Activated T-cell treated with anti-CD3 and anti-CD28 coated beads, Interleukin-2, amount 50 U/mL, for 24 hours (primary cell): ENCODE results near the gene ACAP3.
"Not testable (repeated sequence)": the region's sequence is repeated elsewhere in the genome, so short reads cannot be mapped to it uniquely, and the experiment has no call there.

ENCODE experiments used
- DNase-seq: peaks from one replicate; pipeline ENCODE4 v3.0.0-alpha.2; 2020
- H3K27ac Mint-ChIP-seq: 2 replicates; pipeline ENCODE4 v1.8.0; 2020; ENCODE audit warnings: mild to moderate bottlenecking, mixed read lengths
- H3K27me3 Mint-ChIP-seq: 2 replicates; pipeline ENCODE4 v1.8.0; 2020; ENCODE audit warnings: mixed read lengths
- H3K36me3 Mint-ChIP-seq: 2 replicates; pipeline ENCODE4 v1.8.0; 2020; ENCODE audit warnings: low read depth, mixed read lengths
- H3K4me1 Mint-ChIP-seq: 2 replicates; pipeline ENCODE4 v1.8.0; 2020; ENCODE audit warnings: low read depth, mixed read lengths
- H3K4me3 Mint-ChIP-seq: 2 replicates; pipeline ENCODE4 v1.8.0; 2020; ENCODE audit warnings: mild to moderate bottlenecking, moderate library complexity, mixed read lengths
- H3K9me3 Mint-ChIP-seq: 2 replicates; pipeline ENCODE4 v1.8.0; 2020; ENCODE audit warnings: mixed read lengths

Gene ACAP3

DNA sequence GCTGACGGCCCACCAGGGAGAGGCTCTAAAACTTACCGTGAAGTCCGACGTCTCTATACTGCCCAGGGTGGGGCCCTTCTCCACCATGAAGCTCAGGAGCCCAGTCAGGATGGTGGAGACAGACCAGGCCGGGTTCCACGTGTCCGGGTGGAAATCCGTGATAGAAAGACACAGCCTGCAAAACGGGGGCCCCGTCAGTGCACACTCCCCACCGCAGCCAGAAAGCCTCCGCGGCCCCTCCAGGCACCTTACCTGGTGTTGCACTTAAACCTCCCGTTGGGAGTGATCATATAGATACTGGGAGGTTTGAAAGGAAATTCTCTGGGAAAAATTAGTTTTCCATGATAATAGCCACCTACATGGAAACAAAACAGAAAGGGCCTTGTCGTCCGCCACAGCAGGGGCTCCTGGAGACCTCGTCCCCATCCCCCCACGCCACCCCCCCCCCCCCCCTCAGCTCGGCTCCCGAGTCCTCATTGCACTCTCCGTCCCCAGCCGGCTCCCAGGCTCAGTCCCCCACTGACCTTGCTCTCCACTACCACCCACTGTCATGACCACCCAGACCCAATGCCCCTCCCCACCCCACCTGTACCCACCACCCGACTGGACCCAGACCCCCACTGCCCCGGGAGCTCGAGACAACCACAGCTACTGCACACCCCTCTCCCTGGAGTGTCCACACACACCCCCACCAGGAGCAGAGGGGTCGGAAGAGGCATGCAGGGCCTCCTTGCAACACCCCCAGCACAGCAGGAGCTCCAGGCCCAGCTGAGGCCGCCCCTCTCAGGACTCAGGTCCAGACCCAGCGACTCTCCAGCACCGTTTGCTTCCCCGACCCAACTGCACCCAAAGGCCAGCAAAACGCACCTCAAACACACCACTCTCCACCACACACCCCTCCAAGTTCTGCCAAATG is 50.5 kb downstream of the ACAP3 start:
- Mint-ChIP-seq H3K9me3 (no peaks in the 10 kb centered on the region), H3K4me1 (peaks cover 13% of the 10 kb centered on the region), H3K27ac (peak overlapping the region; percentile 3), H3K27me3 (no peaks in the 10 kb centered on the region), H3K4me3 (no peak overlapping the region), H3K36me3 (peaks cover 89% of the 10 kb centered on the region)
- no peak for DNase-seq

DNA sequence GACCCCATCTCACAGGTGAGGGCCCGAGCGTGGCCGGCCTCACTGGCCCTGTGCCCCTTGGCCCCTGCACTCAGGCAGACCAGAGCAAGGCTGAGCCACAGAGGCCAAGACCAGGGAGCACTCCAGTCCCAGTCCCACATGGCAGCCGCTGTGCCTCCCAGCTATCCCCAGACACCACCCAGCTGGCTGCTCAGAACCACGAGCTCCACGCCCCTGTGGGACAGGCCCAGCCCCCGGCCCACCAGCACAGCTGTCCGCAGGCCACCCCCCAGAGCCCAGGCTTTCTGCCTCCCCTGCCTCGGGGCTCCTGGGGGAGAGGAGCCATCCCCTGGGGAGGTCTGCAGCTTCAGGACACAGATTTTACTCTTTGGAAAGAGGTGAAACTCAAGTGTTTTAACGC is 52.1 kb downstream of the ACAP3 start:
- Mint-ChIP-seq H3K27me3 (no peaks in the 10 kb centered on the region), H3K9me3 (no peaks in the 10 kb centered on the region), H3K4me1 (peaks cover 11% of the 10 kb centered on the region), H3K4me3 (no peak overlapping the region), H3K27ac (no peak overlapping the region), H3K36me3 (peaks cover 84% of the 10 kb centered on the region)
- DNase-seq, result no peak

DNA sequence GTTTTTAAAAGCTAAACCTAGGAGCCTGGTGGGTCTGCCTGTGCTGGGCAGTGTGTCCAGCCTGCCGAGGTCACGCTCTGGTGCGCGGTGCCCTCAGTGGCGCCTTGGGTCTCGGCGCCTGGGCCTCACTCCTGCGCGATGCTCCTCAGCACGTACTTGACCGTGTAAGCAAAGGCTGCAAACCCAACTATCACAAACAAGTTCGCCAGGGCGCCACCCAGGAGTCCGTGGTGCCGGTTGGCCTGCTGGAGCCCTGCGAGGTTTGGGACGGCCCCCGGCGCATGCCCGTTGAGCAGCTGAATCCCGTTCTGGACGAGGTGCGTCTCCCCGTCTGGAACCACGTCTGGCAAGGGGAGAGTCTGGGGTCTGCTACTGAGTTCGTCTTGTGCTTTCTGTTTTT is 52.7 kb downstream of the ACAP3 start:
- Mint-ChIP-seq H3K4me1 (peaks cover 15% of the 10 kb centered on the region), H3K9me3 (no peaks in the 10 kb centered on the region), H3K36me3 (peaks cover 80% of the 10 kb centered on the region), H3K27me3 (no peaks in the 10 kb centered on the region), H3K27ac (no peak overlapping the region), H3K4me3 (no peak overlapping the region)
- DNase-seq, result no peak

DNA sequence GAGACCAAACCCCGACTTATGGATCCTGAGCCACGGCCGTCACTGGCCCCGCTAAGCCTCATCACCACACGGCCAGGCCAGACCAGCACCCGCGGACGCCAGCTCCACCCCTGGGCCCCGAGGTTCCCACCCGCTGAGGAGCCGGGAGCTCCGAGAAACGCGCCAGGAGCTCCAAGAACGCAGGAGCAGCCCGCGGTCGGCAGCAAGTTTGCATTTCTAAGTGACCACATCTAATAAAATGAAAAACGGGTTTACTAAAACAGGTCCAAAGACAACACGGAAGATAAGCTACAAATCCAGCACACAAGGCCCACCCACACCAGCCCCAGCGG is 53.1 kb downstream of the ACAP3 start:
- no peak overlapping the region for H3K4me3 Mint-ChIP-seq
- H3K27me3 Mint-ChIP-seq, result no peaks in the 10 kb centered on the region
- no peaks in the 10 kb centered on the region for H3K9me3 Mint-ChIP-seq
- H3K4me1 Mint-ChIP-seq, result peaks cover 19% of the 10 kb centered on the region
- H3K27ac Mint-ChIP-seq, result no peak overlapping the region
- DNase-seq, result no peak
- peaks cover 76% of the 10 kb centered on the region for H3K36me3 Mint-ChIP-seq

DNA sequence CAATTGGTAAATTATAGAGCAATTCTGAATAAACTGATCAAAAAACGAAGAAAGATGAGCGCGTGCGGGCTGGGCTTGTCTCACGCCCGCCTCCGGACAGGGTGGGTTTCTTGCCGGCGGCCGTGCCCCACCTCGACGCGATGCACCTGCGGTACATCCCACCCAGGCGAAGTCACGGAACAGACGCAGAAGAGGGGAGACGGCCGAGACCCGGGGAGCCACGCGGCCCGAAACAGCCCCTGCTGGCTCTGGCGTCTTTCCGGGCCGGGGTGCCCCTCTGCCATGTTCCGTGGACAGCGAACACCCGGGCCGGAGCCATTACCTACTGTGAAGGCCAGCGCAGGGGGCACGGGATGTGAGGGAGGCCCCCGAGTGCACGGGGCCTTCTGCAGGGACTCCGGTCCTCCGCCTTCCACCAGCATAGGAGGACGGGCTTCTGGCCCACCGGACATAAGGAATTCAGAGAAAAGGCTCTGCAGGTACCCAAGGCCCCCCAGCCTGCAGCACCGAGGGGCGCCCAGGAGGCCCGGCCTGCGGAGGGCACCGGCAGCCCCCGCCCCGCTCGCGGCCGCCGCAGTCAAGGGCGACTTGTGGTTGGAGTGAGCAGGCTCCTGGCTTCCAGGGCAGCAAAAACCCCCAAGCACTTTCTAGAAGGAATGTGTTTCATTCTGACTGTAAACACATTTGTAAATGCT is 53.6 kb downstream of the ACAP3 start:
- Mint-ChIP-seq H3K4me1 (peaks cover 17% of the 10 kb centered on the region), H3K27ac (no peak overlapping the region), H3K4me3 (no peak overlapping the region), H3K36me3 (peaks cover 71% of the 10 kb centered on the region), H3K9me3 (no peaks in the 10 kb centered on the region), H3K27me3 (no peaks in the 10 kb centered on the region)
- no peak for DNase-seq

DNA sequence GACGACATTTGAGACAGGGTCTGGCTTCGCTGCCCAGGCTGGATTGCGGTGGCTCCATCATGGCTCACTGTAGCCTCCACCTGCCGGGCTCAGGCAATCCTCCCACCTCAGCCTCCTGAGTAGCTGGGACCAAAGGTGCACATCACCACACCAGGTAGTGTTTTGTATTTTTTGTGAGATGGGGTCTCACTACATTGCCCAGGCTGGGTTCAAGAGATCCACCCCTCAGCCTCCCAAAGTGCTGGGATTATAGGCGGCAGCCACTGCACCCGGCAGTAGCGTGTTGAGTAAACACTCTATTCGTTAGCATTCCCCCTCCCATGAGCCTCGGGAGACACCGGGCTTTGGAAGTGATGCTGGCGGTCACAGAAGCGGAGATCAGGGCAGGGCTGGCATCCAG is 54.4 kb downstream of the ACAP3 start:
- no peak for DNase-seq

DNA sequence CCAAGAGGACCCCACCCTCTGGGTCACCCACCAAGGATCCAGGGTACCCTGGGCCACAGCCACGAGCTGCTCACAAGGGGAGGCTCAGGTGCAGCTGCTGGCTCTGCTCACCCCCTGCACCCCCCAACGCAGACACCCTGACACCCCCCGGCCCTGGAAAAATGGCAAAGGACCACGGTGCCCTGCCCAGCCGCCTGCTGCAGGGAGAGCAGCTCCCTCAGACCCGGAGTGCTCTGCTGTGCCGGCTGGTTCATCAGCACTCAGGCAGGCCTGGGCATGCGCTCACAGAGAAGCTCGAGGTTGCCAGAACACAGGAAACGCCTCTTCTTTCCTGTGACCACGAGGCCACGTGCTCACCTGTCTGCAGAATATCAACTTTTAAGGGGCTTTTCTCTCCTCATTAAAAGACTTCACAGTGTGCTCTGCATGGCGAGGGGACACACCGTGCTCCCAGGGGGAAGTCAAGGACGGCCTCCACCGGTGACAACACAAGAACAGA is 56.9 kb downstream of the ACAP3 start:
- DNase-seq, result peak; percentile 82
- Mint-ChIP-seq H3K27ac (peak overlapping the region; percentile 94), H3K9me3 (no peaks in the 10 kb centered on the region), H3K4me3 (peak overlapping the region; percentile 32), H3K36me3 (peaks cover 43% of the 10 kb centered on the region), H3K4me1 (peaks cover 17% of the 10 kb centered on the region), H3K27me3 (peaks cover 2% of the 10 kb centered on the region)

More for the DNA sequence above, 54.4 kb downstream of the ACAP3 start:
- Mint-ChIP-seq H3K27me3 (no peaks in the 10 kb centered on the region), H3K4me1 (peaks cover 17% of the 10 kb centered on the region), H3K4me3 (no peak overlapping the region), H3K36me3 (peaks cover 64% of the 10 kb centered on the region), H3K27ac (peak overlapping the region; percentile 54), H3K9me3 (no peaks in the 10 kb centered on the region)

DNA sequence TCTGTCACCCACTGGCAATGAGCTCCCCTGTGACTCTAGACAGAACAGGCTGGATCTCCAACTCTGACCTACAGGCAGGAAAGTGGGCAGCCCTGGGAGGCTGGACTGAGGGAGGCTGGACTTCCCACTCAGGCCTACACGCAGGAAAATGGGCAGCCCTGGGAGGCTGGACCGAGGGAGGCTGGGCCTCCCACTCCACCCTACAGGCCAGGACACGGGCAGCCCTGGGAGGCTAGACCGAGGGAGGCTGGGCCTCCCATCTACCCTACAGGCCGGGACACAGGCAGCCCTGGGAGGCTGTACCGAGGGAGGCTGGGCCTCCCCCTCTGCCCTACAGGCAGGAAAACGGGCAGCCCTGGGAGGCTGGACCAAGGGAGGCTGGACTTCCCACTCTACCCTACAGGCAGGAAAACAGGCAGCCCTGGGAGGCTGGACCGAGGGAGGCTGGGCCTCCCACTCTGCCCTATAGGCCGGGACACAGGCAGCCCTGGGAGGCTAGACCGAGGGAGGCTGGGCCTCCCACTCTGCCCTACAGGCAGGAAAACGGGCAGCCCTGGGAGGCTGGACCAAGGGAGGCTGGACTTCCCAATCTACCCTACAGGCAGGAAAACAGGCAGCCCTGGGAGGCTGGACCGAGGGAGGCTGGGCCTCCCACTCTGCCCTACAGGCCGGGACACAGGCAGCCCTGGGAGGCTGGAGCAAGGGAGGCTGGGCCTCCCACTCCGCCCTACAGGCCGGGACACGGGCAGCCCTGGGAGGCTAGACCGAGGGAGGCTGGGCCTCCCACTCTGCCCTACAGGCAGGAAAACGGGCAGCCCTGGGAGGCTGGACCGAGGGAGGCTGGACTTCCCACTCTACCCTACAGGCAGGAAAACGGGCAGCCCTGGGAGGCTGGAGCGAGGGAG is 59.5 kb downstream of the ACAP3 start:
- DNase-seq, H3K4me3 Mint-ChIP-seq, H3K27me3 Mint-ChIP-seq, H3K27ac Mint-ChIP-seq, H3K9me3 Mint-ChIP-seq: not testable (repeated sequence)
- H3K36me3 Mint-ChIP-seq, result peaks cover 23% of the 10 kb centered on the region
- H3K4me1 Mint-ChIP-seq, result peaks cover 17% of the 10 kb centered on the region

DNA sequence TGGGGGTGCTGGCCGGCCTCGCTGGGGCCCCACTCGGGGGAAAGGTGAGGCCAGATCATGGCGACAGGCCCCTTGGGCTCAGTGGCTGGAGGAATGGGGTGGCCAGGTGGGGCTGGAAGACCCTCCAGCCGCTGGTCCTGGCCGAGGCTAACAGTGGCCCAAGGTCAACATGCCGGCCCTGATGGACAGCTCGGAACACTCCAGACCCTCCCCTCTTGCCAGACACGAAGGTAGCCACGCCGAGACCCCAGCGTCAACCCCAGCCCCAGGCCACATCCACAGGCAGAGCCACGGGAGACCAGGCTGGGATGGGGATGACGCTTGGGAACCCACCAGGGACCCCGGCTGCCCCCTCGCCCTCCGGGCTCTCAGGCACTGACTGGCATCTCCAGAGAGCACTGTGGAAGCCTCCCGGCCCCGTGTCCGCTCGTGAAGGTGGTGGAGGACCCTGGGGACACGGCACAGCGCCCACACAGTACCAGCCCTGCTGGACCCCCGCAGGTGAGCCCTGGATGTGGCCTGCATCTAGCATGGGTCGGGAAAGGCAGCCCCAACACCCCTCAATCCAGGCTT is 60.3 kb downstream of the ACAP3 start:
- H3K4me3 Mint-ChIP-seq, result no peak overlapping the region
- H3K9me3 Mint-ChIP-seq, result no peaks in the 10 kb centered on the region
- H3K4me1 Mint-ChIP-seq, result peaks cover 17% of the 10 kb centered on the region
- DNase-seq, result no peak
- H3K27ac Mint-ChIP-seq, result no peak overlapping the region
- H3K27me3 Mint-ChIP-seq, result peaks cover 3% of the 10 kb centered on the region
- H3K36me3 Mint-ChIP-seq, result peaks cover 14% of the 10 kb centered on the region

DNA sequence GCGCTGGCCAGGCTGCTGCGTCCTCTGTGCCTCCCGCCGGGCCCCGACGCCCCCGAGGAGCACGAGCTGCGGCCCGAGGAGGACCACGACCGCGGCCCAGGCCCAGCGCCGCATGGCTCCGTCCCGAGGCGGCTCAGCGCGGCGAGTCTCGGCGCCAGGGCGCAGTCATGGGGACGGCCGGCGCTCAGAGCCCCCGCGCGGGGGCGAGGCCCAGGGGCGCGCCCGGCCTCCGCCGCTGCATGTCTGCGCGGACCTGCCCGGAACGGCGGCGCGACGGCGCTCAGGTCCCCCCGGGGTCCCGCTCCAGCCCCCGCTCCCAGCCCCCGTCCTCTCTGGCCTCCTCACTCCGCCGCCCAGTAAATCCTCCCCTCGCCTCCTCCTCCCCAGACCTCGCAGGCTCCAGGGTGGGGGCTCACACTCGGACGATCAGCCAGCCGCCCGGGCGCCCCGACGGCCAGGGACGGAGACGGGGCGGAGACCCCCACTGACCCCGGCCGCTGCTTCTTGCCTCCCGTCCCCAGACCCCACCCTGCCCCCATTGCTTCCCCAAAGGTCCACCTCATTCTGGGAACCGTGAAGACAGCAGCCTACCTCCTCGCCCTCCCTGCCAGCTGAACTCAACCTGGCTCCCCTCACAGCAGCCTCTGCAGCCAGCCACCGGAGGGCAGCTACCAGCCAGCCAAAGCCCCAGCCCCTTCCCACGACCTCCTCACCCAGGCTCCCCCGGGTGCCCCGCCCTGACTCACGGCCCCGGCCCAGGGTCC is 61.0 kb downstream of the ACAP3 start, which contains the start of gene C1QTNF12:
TSS of gene C1QTNF12 (minus strand) at position 146 of the 764 bp plus-strand sequence. CDS start at position 114, 32 bp downstream.
- no peak within 1 kb of the TSS for H3K4me3 Mint-ChIP-seq
- H3K27me3 Mint-ChIP-seq, result peaks cover 3% of the 10 kb centered on the region
- no peaks in the 10 kb centered on the region for H3K9me3 Mint-ChIP-seq
- H3K27ac Mint-ChIP-seq, result no peak within 1 kb of the TSS
- DNase-seq, result no peak
- peaks cover 17% of the 10 kb centered on the region for H3K4me1 Mint-ChIP-seq
- H3K36me3 Mint-ChIP-seq, result peaks cover 8% of the 10 kb centered on the region

DNA sequence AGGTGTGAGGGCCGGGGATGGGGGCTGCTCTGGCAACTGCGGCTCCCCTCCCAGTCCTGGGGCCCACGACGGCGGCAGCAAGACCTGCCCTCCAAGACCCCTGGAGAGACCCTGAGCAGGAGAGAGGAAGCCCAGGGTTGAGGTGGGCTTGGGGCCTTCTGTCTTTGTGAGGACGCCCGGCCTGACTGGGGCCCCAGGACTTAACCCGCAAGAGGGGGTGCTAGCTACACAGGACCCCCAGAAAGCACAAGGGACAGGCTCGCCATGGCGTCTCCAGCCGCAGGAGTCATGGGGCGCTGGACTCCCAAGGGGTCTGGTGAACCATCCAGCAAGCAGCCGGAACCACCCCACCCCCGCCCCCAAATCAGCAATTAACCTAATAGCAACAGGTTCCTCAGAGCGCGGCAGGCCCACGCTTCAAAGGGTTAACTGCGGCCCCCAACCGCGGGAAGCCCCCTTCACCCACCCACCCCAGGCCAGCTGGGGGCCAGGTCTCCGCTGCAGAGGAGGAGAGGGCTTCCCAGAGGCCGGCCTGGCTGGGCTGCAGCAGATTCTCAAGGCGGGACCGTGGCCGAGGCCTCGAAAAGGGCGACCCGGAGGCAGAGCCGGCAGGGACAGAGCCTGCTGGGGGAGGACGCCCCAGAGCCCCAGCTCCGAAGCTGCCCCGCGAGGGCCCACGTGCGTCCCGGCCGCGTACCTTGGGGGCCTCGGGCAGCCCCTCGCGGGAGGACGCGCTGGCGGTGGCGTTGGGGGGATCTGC is 61.7 kb downstream of the ACAP3 start:
- Mint-ChIP-seq H3K9me3 (no peaks in the 10 kb centered on the region), H3K36me3 (peaks cover 4% of the 10 kb centered on the region), H3K4me1 (peaks cover 14% of the 10 kb centered on the region), H3K27ac (no peak overlapping the region), H3K27me3 (peaks cover 3% of the 10 kb centered on the region), H3K4me3 (no peak overlapping the region)
- no peak for DNase-seq

DNA sequence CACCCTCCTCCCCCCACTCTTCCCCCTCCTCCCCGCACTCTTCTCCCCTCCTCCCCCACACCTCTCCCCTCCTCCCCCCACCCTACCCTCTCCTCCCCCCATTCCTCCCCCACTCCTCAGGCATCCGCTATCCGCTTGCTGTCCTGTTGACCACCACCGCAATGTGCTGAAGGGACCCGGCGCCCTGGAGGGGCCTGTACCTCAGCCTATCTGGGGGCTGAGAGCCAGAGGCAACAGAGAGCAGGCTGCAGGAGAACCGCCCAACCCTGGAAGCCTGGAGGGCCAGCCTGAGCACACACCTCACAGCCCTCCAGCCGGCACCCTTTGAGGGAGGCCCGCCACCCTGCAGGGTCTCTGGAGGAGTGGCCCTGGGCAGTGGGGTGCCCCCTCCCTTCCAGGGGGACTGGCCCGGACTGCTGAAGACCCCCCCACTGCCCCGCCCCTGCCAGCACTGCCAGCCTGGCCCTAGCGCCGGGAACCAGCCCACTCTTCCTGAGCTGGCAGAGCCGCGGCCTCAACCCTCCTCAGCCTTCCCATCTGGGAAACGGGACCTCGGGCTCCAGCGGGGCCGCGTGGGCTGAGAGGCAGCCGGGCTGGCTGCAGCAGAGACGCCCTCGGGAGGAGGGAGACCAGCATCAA is 62.4 kb downstream of the ACAP3 start:
- Mint-ChIP-seq H3K27ac (no peak overlapping the region), H3K27me3 (peaks cover 3% of the 10 kb centered on the region), H3K4me1 (peaks cover 8% of the 10 kb centered on the region), H3K36me3 (peaks cover 2% of the 10 kb centered on the region), H3K9me3 (no peaks in the 10 kb centered on the region), H3K4me3 (no peak overlapping the region)
- no peak for DNase-seq
